ENCODE measurements around the gene ITGB6. TPM values are rescaled to one million over a fixed set of nuclear protein-coding genes. Genes with fewer than 3 reads are reported as not detected.
A peak's percentile ranks its signal among the peaks of the same experiment; 100 is the strongest.

The ITGB6 gene
- total RNA-seq, 1 donor from 2014 or later: 7.6 TPM

GRCh38 chr2:160075171-160075570, 124.9 kb downstream of the ITGB6 start:
- Mint-ChIP-seq H3K27ac (ENCODE audit: unreplicated experiment) (no peak overlapping the region), H3K9me3 (ENCODE audit: unreplicated experiment) (peaks cover 10% of the 10 kb centered on the region), H3K4me1 (ENCODE audit: low read depth, unreplicated experiment) (no peaks in the 10 kb centered on the region), H3K4me3 (ENCODE audit: unreplicated experiment) (no peak overlapping the region), H3K36me3 (ENCODE audit: low read depth, unreplicated experiment) (peaks cover 2% of the 10 kb centered on the region), H3K27me3 (ENCODE audit: low read depth, unreplicated experiment) (peaks cover 5% of the 10 kb centered on the region)
- peaks cover 3% of the 10 kb centered on the region for H3K9me3 ChIP-seq (ENCODE audit: insufficient read depth, low read depth, low read length)
- H3K27ac ChIP-seq (ENCODE audit: low read depth, low read length): peak overlapping the region; percentile 38
- H3K4me3 ChIP-seq (ENCODE audit: insufficient read depth, low read depth, low read length): no peak overlapping the region
- H3K27me3 ChIP-seq (ENCODE audit: insufficient read depth, low read length): no peaks in the 10 kb centered on the region
- TF ChIP-seq CTCF (IDR thresholded peaks at IDR 0.05; ENCODE audit: insufficient read depth, low read depth, low read length): no peak
- no peak for TF ChIP-seq EZH2 (IDR thresholded peaks at IDR 0.05; ENCODE audit: insufficient read depth, low read length)
- no peaks in the 10 kb centered on the region for H3K79me2 ChIP-seq (ENCODE audit: insufficient read depth, low read length)
- H2AFZ ChIP-seq (ENCODE audit: low read depth, low read length): no peak overlapping the region
- H3K4me1 ChIP-seq (ENCODE audit: insufficient read depth, low read length): peaks cover 12% of the 10 kb centered on the region
- peak overlapping the region; percentile 52 for H3K4me2 ChIP-seq (ENCODE audit: low read length)
- peak; percentile 93 for DNase-seq (ENCODE audit: low read depth)
- no peak for FAIRE-seq
- no peak overlapping the region for H3K9ac ChIP-seq (ENCODE audit: low read length)
- H3K36me3 ChIP-seq (ENCODE audit: insufficient read depth, low read length): no peaks in the 10 kb centered on the region
- H4K20me1 ChIP-seq (ENCODE audit: insufficient read depth, low read length): no peaks in the 10 kb centered on the region

DNA sequence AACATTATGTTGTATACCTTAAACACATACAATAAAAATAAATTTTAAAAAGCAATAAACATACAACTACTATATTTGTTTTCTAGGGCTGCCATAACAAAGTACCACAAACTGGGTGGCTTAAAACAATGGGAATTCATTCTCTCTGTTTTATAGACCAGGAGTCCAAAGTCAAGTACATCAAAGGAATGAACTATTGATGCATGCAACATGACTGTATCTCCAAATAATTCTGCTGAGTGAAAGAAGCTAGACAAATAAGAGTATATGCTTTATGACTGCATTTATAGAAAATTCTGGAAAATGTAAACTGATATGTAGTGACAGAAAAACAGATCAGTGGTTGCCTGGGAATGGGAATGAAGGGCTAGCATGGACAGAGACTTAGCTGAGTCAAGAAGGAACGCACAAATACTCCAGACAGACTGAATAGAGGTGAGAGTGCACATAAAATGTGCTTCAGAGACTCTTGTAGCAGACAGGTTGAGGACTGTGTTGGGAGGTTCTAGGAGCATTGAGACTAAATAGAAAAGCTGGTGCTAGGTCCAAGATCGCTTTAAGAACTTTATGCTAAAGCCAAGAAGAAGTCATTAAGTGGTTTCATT, 126.7 kb downstream of the ITGB6 start:
- Histone ChIP-seq H3K79me2 (ENCODE audit: insufficient read depth, low read length) (no peaks in the 10 kb centered on the region), H3K4me3 (ENCODE audit: insufficient read depth, low read depth, low read length) (no peak overlapping the region), H3K4me1 (ENCODE audit: insufficient read depth, low read length) (peaks cover 12% of the 10 kb centered on the region), H3K27me3 (ENCODE audit: insufficient read depth, low read length) (no peaks in the 10 kb centered on the region), H4K20me1 (ENCODE audit: insufficient read depth, low read length) (no peaks in the 10 kb centered on the region), H3K9me3 (ENCODE audit: insufficient read depth, low read depth, low read length) (peaks cover 6% of the 10 kb centered on the region), H3K27ac (ENCODE audit: low read depth, low read length) (no peak overlapping the region), H3K4me2 (ENCODE audit: low read length) (no peak overlapping the region), H3K9ac (ENCODE audit: low read length) (no peak overlapping the region), H3K36me3 (ENCODE audit: insufficient read depth, low read length) (no peaks in the 10 kb centered on the region), H2AFZ (ENCODE audit: low read depth, low read length) (no peak overlapping the region)
- H3K27me3 Mint-ChIP-seq (ENCODE audit: low read depth, unreplicated experiment): peaks cover 5% of the 10 kb centered on the region
- DNase-seq (ENCODE audit: low read depth) (no peak), FAIRE-seq (no peak)
- no peak overlapping the region for H3K27ac Mint-ChIP-seq (ENCODE audit: unreplicated experiment)
- H3K4me3 Mint-ChIP-seq (ENCODE audit: unreplicated experiment): no peak overlapping the region
- no peaks in the 10 kb centered on the region for H3K4me1 Mint-ChIP-seq (ENCODE audit: low read depth, unreplicated experiment)
- TF ChIP-seq CTCF (IDR thresholded peaks at IDR 0.05; ENCODE audit: insufficient read depth, low read depth, low read length): no peak
- TF ChIP-seq EZH2 (IDR thresholded peaks at IDR 0.05; ENCODE audit: insufficient read depth, low read length): no peak
- H3K36me3 Mint-ChIP-seq (ENCODE audit: low read depth, unreplicated experiment): peaks cover 2% of the 10 kb centered on the region
- H3K9me3 Mint-ChIP-seq (ENCODE audit: unreplicated experiment): peaks cover 10% of the 10 kb centered on the region

- Mint-ChIP-seq H3K36me3 (ENCODE audit: low read depth, unreplicated experiment) (peaks cover 6% of the 10 kb centered on the region), H3K9me3 (ENCODE audit: unreplicated experiment) (peaks cover 8% of the 10 kb centered on the region), H3K27me3 (ENCODE audit: low read depth, unreplicated experiment) (peaks cover 5% of the 10 kb centered on the region), H3K27ac (ENCODE audit: unreplicated experiment) (no peak overlapping the region), H3K4me3 (ENCODE audit: unreplicated experiment) (no peak overlapping the region), H3K4me1 (ENCODE audit: low read depth, unreplicated experiment) (no peaks in the 10 kb centered on the region)
- TF ChIP-seq EZH2 (IDR thresholded peaks at IDR 0.05; ENCODE audit: insufficient read depth, low read length) (no peak), CTCF (IDR thresholded peaks at IDR 0.05; ENCODE audit: insufficient read depth, low read depth, low read length) (no peak)
- FAIRE-seq: no peak
- H3K4me1 ChIP-seq (ENCODE audit: insufficient read depth, low read length): no peaks in the 10 kb centered on the region
- no peaks in the 10 kb centered on the region for H4K20me1 ChIP-seq (ENCODE audit: insufficient read depth, low read length)
- DNase-seq (ENCODE audit: low read depth): no peak
- H3K4me3 ChIP-seq (ENCODE audit: insufficient read depth, low read depth, low read length): no peak overlapping the region
- no peak overlapping the region for H3K9ac ChIP-seq (ENCODE audit: low read length)
- H2AFZ ChIP-seq (ENCODE audit: low read depth, low read length): no peak overlapping the region
- H3K27me3 ChIP-seq (ENCODE audit: insufficient read depth, low read length): no peaks in the 10 kb centered on the region
- no peak overlapping the region for H3K27ac ChIP-seq (ENCODE audit: low read depth, low read length)
- no peaks in the 10 kb centered on the region for H3K36me3 ChIP-seq (ENCODE audit: insufficient read depth, low read length)
- no peak overlapping the region for H3K4me2 ChIP-seq (ENCODE audit: low read length)
- H3K9me3 ChIP-seq (ENCODE audit: insufficient read depth, low read depth, low read length): peaks cover 3% of the 10 kb centered on the region
- no peaks in the 10 kb centered on the region for H3K79me2 ChIP-seq (ENCODE audit: insufficient read depth, low read length)
Measured at GRCh38 chr2:160068906-160069305, 131.2 kb downstream of the ITGB6 start.

Data from astrocyte (in vitro differentiated cells and primary cell).